Measurements from ENCODE around the gene HOXB9.

The HOXB9 gene

DNA sequence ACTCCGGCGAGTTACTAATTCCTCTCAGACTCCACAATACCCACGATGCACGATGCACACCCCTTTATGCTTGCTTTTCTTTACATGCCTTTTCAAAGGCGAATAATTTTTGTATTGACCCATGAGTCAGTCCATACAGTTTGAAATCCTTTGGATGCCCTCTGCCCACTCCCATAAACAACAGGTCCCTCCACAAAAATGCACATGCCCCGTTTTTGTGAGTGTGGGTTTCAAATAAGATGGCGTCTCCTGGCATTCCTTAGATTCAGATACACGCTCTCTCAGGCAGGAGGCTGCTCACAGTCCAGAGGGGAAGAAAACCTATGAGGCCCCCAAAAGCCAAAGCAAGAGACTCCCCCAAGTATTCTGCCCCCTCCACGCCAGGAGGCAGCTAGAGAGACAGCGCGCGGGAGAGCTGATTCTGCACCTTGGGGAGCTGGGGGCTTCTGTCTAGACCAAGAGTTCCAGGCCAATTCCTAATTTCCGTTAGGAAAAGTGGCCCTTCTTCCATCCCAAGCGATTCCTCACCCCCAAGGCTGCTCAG lies 19.6 kb upstream of the HOXB9 start:
- H3F3A ChIP-seq (ENCODE audit: control insufficient read depth, insufficient read depth), result no peaks in the 10 kb centered on the region
- H3K4me3 ChIP-seq (ENCODE audit: low read length), result no peak overlapping the region
- no peaks in the 10 kb centered on the region for H4K20me1 ChIP-seq (ENCODE audit: control insufficient read depth, insufficient read depth, low read depth, low read length)
- H3K4me1 ChIP-seq (ENCODE audit: control insufficient read depth, low read length), result peaks cover 11% of the 10 kb centered on the region
- no peaks in the 10 kb centered on the region for H3K79me2 ChIP-seq (ENCODE audit: control insufficient read depth, low read length)
- H3K4me2 ChIP-seq (ENCODE audit: low read length), result no peak overlapping the region
- no peaks in the 10 kb centered on the region for H3K9me3 ChIP-seq (ENCODE audit: control insufficient read depth, insufficient read depth, low read length)
- TF ChIP-seq, protein P1, sequence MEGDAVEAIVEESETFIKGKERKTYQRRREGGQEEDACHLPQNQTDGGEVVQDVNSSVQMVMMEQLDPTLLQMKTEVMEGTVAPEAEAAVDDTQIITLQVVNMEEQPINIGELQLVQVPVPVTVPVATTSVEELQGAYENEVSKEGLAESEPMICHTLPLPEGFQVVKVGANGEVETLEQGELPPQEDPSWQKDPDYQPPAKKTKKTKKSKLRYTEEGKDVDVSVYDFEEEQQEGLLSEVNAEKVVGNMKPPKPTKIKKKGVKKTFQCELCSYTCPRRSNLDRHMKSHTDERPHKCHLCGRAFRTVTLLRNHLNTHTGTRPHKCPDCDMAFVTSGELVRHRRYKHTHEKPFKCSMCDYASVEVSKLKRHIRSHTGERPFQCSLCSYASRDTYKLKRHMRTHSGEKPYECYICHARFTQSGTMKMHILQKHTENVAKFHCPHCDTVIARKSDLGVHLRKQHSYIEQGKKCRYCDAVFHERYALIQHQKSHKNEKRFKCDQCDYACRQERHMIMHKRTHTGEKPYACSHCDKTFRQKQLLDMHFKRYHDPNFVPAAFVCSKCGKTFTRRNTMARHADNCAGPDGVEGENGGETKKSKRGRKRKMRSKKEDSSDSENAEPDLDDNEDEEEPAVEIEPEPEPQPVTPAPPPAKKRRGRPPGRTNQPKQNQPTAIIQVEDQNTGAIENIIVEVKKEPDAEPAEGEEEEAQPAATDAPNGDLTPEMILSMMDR (IDR thresholded peaks at IDR 0.05; ENCODE audit: low read depth, low read length, poor library complexity, severe bottlenecking), result no peak
- TF ChIP-seq EZH2phosphoT487 (IDR thresholded peaks at IDR 0.05; ENCODE audit: borderline replicate concordance, low read length), result no peak
- no peaks in the 10 kb centered on the region for H3K36me3 ChIP-seq (ENCODE audit: control insufficient read depth, low read length)
- peaks cover 18% of the 10 kb centered on the region for H3K27me3 ChIP-seq (ENCODE audit: control insufficient read depth, low read length)
- no peaks in the 10 kb centered on the region for H3K9me2 ChIP-seq (replicated peaks; ENCODE audit: control insufficient read depth, low read length)
- H3K27ac ChIP-seq (ENCODE audit: low read depth, low read length), result no peak overlapping the region

DNA sequence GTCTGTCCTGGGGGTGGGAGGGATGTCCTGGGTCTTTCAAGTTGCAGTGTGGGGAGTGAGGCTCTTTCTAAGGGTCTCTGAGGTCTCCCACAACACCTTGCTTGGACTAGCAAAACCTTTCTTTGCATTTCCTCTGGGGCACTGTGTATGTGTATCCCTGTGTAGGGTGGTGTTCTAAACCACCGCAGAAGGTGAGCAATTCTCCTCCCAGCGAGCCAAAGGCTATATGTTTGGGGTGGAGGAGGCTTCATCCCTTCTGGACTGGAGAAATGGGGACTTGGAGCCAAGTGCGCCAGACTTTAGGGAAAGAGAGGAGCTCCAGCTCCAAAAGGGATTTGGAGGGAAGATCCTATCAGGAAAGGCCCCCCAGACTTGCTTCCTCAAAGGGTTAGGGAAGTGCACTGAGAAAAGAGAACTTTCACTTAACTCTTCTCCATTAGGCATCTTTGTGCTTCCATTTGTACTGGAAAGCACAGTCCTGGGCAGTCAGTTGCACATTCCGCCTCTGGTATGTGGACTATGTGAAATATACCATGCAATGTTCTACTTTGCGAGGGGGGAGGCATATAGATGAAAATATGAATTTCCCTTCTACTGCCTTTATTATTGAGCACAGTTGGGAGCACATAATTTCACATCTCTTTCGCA lies 18.9 kb upstream of the HOXB9 start:
- H3K79me2 ChIP-seq (ENCODE audit: control insufficient read depth, low read length), result no peaks in the 10 kb centered on the region
- H3K36me3 ChIP-seq (ENCODE audit: control insufficient read depth, low read length), result no peaks in the 10 kb centered on the region
- no peaks in the 10 kb centered on the region for H3K9me3 ChIP-seq (ENCODE audit: control insufficient read depth, insufficient read depth, low read length)
- H3K27ac ChIP-seq (ENCODE audit: low read depth, low read length), result no peak overlapping the region
- H4K20me1 ChIP-seq (ENCODE audit: control insufficient read depth, insufficient read depth, low read depth, low read length), result no peaks in the 10 kb centered on the region
- H3K4me3 ChIP-seq (ENCODE audit: low read length), result no peak overlapping the region
- H3F3A ChIP-seq (ENCODE audit: control insufficient read depth, insufficient read depth), result no peaks in the 10 kb centered on the region
- no peak for TF ChIP-seq EZH2phosphoT487 (IDR thresholded peaks at IDR 0.05; ENCODE audit: borderline replicate concordance, low read length)
- TF ChIP-seq, protein P1 (IDR thresholded peaks at IDR 0.05; ENCODE audit: low read depth, low read length, poor library complexity, severe bottlenecking), result no peak
- no peaks in the 10 kb centered on the region for H3K9me2 ChIP-seq (replicated peaks; ENCODE audit: control insufficient read depth, low read length)
- peaks cover 11% of the 10 kb centered on the region for H3K4me1 ChIP-seq (ENCODE audit: control insufficient read depth, low read length)
- peaks cover 22% of the 10 kb centered on the region for H3K27me3 ChIP-seq (ENCODE audit: control insufficient read depth, low read length)
- no peak overlapping the region for H3K4me2 ChIP-seq (ENCODE audit: low read length)

DNA sequence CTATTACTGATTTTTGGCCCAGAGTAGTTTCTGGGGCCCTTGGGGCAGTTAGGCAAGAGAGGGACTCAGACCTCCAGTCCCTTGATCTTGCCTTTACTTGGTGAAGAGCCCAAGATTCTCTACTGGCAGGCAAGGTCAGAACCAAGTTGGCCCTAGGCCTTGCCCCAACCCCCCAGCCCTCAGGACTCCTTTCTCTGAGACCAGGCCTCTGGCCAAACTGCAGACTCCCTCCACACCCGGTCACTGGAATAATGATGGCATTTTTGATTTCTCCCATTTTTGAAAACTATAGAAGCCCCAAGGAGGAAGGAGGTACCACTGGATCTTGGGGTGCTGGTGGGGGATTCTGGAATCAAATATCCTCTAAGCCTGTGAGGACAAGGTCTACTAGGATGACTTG lies 18.0 kb upstream of the HOXB9 start:
- Histone ChIP-seq H3K4me2 (ENCODE audit: low read length) (no peak overlapping the region), H3K9me3 (ENCODE audit: control insufficient read depth, insufficient read depth, low read length) (no peaks in the 10 kb centered on the region), H3K36me3 (ENCODE audit: control insufficient read depth, low read length) (no peaks in the 10 kb centered on the region), H3K27me3 (ENCODE audit: control insufficient read depth, low read length) (peaks cover 31% of the 10 kb centered on the region), H3K4me3 (ENCODE audit: low read length) (no peak overlapping the region), H3F3A (ENCODE audit: control insufficient read depth, insufficient read depth) (no peaks in the 10 kb centered on the region), H3K4me1 (ENCODE audit: control insufficient read depth, low read length) (peaks cover 11% of the 10 kb centered on the region), H3K27ac (ENCODE audit: low read depth, low read length) (no peak overlapping the region), H3K9me2 (replicated peaks; ENCODE audit: control insufficient read depth, low read length) (no peaks in the 10 kb centered on the region), H4K20me1 (ENCODE audit: control insufficient read depth, insufficient read depth, low read depth, low read length) (no peaks in the 10 kb centered on the region), H3K79me2 (ENCODE audit: control insufficient read depth, low read length) (no peaks in the 10 kb centered on the region)
- TF ChIP-seq EZH2phosphoT487 (IDR thresholded peaks at IDR 0.05; ENCODE audit: borderline replicate concordance, low read length), result no peak
- TF ChIP-seq, protein P1 (IDR thresholded peaks at IDR 0.05; ENCODE audit: low read depth, low read length, poor library complexity, severe bottlenecking), result no peak
